SK-N-MC (cell line): ENCODE data around the gene THAP3.
"Not testable (repeated sequence)": the region's sequence is repeated elsewhere in the genome, so short reads cannot be mapped to it uniquely, and the experiment has no call there.

ENCODE experiments used
- DNase-seq: peaks from one replicate; pipeline ENCODE4 v3.0.0-alpha.2; 2011; ENCODE audit warnings: low read depth, low spot score
- H3K27ac ChIP-seq: fragments of 200-600 bp; sonication (generic); 2 replicates; pipeline ENCODE4 v1.5.1; 2016; ENCODE audit warnings: mixed run types
- H3K36me3 ChIP-seq: fragments of 200-600 bp; sonication (generic); 2 replicates; pipeline ENCODE4 v1.6.1; 2017; ENCODE audit warnings: antibody characterized with exemption, low read length, mixed read lengths; ENCODE audit not compliant: insufficient read depth
- H3K4me3 ChIP-seq: fragments of 200-600 bp; sonication (generic); 2 replicates; pipeline ENCODE4 v1.5.1; 2016
- H3K9ac ChIP-seq: fragments of 200-600 bp; sonication (generic); 2 replicates; pipeline ENCODE4 v1.8.0; 2017; ENCODE audit warnings: mixed run types, mixed read lengths; ENCODE audit not compliant: insufficient read length
- H3K9me3 ChIP-seq: fragments of 200-600 bp; sonication (generic); 2 replicates; pipeline ENCODE4 v1.6.1; 2017; ENCODE audit warnings: low read depth, mild to moderate bottlenecking, antibody characterized with exemption, low read length, moderate library complexity, mixed read lengths
- EZH2 ChIP-seq: fragments of 200-600 bp; sonication (generic); IDR thresholded peaks from one replicate; pipeline ENCODE4 v1.6.1; 2017; ENCODE audit warnings: antibody characterized with exemption
- FOXP2 ChIP-seq: optimal IDR thresholded peaks from 2 replicates; pipeline ENCODE3; 2011; ENCODE audit warnings: mild to moderate bottlenecking, moderate library complexity; ENCODE audit not compliant: insufficient read depth; ENCODE audit errors: extremely low read length, control extremely low read depth
- POLR2AphosphoS5 ChIP-seq: IDR thresholded peaks from 2 replicates; pipeline ENCODE4 v1.6.1; 2012; ENCODE audit warnings: mild to moderate bottlenecking, low read depth, low read length, borderline replicate concordance

Gene THAP3

GRCh38 chr1:6648556-6648955, 23.9 kb downstream of the THAP3 start:
- H3K9ac ChIP-seq, result no peak overlapping the region
- H3K4me3 ChIP-seq, result no peak overlapping the region
- no peaks in the 10 kb centered on the region for H3K9me3 ChIP-seq
- no peak overlapping the region for H3K27ac ChIP-seq
- peaks cover 34% of the 10 kb centered on the region for H3K36me3 ChIP-seq
- no peak for DNase-seq
- TF ChIP-seq POLR2AphosphoS5 (no peak), FOXP2 (no peak), EZH2 (no peak)

DNA sequence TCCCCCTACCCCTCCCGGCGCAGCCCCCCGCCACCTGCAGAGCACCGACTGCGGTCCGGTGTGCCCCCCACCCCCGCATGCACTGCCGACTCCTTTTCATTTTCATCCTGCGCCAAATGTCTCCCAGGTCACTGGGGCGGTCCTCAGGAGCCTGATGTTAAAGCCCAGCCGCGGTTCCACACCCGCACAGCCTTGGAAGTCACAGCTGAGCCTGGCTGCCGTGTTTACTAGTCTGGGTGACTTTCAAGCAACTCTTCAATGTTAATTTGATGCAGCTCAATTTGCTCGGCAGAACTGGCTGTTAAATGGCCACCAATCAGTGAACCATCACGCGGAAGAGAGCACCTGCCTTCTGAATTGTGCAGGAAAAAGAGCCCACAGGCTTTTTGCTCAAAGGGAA, 27.2 kb downstream of the THAP3 start:
- Histone ChIP-seq H3K36me3 (peaks cover 32% of the 10 kb centered on the region), H3K9me3 (no peaks in the 10 kb centered on the region), H3K4me3 (no peak overlapping the region), H3K9ac (no peak overlapping the region), H3K27ac (no peak overlapping the region)
- TF ChIP-seq EZH2, result no peak
- TF ChIP-seq FOXP2, result no peak
- TF ChIP-seq POLR2AphosphoS5, result no peak
- no peak for DNase-seq

GRCh38 chr1:6652986-6653385, 28.3 kb downstream of the THAP3 start:
- no peak overlapping the region for H3K4me3 ChIP-seq
- H3K36me3 ChIP-seq, result peaks cover 33% of the 10 kb centered on the region
- TF ChIP-seq FOXP2 (no peak), POLR2AphosphoS5 (no peak)
- no peaks in the 10 kb centered on the region for H3K9me3 ChIP-seq
- H3K27ac ChIP-seq, result peak overlapping the region; percentile 12; the same call in 1 of the 2 replicates
- DNase-seq, result no peak
- no peak overlapping the region for H3K9ac ChIP-seq

GRCh38 chr1:6653436-6654290, 29.0 kb downstream of the THAP3 start:
- no peak for DNase-seq
- no peak overlapping the region for H3K4me3 ChIP-seq
- no peak overlapping the region for H3K9ac ChIP-seq
- TF ChIP-seq POLR2AphosphoS5, result no peak
- TF ChIP-seq EZH2, result no peak
- no peak for TF ChIP-seq FOXP2
- H3K9me3 ChIP-seq, result no peaks in the 10 kb centered on the region
- peaks cover 35% of the 10 kb centered on the region for H3K36me3 ChIP-seq
- peak overlapping the region; percentile 12; the same call in 1 of the 2 replicates for H3K27ac ChIP-seq

GRCh38 chr1:6657138-6657537, 32.5 kb downstream of the THAP3 start:
- DNase-seq, result no peak
- TF ChIP-seq FOXP2 (no peak), POLR2AphosphoS5 (no peak), EZH2 (no peak)
- Histone ChIP-seq H3K9me3 (no peaks in the 10 kb centered on the region), H3K27ac (no peak overlapping the region), H3K9ac (no peak overlapping the region), H3K36me3 (peaks cover 28% of the 10 kb centered on the region), H3K4me3 (no peak overlapping the region)

DNA sequence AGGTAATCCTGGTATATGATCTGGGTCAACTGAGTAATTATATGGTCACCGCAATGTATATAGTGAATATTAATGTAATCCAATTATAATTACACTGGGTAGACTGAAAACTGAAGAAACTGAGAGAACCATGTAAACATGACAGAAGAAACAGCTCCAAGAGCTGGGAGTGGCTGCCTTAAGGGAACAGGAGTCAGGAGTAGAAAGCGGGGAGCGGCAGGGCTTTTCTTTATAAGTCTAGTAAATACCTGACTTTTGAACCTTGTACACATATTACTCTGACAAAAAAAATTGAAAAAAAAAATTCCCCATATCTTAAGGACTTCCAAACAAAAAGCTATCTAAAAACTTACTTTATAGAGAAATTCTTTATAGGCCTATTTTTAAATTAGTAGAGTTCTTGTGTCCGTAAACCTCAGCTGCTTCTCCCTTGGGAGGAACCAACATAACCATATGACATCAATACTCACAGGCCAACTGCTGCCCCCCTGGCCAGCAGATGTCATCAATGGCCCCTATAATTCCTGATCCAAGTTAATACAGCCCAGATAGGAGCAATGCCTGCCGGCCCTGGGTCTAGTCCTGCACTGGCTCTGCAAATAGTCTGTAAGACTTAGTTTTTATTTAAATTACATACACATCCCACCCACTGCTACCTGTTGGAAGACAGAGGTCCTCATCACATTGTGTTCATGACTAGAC, 33.8 kb downstream of the THAP3 start:
- TF ChIP-seq EZH2 (no peak), FOXP2 (no peak), POLR2AphosphoS5 (no peak)

DNA sequence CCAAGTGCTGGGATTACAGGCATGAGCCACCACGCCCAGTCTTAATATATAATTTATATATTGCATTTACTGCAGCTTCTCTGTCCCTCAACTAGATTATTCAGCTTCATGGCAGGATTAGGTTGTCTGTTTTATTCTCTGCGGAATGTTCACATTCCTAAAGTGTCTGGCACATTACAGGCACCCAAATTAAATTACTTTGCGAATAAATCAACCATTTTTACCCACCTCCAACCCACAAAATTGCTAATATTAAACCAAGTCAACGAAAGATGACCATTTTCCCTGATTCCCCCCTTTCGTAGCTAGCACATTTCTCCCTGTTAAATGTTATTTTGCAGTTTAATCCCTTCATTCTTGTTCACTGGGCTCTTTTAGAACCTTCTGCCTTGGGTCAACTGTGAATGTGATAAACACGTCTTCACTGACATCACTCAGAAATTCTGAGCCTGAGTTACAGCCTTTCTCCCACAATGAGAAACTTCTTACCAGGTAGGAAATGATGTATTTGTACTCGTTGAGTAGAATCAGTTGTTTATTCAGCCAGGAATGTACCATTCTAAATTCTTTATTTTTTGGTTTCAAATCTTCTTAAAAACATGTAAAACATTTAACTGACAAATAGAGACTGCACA, 35.9 kb downstream of the THAP3 start:
- Histone ChIP-seq H3K27ac (no peak overlapping the region), H3K36me3 (peaks cover 27% of the 10 kb centered on the region; the same call in 1 of the 2 replicates), H3K9me3 (no peaks in the 10 kb centered on the region), H3K4me3 (no peak overlapping the region), H3K9ac (no peak overlapping the region)
- TF ChIP-seq FOXP2 (no peak), EZH2 (no peak), POLR2AphosphoS5 (no peak)
- DNase-seq, result no peak

More for the DNA sequence above, 33.8 kb downstream of the THAP3 start:
- Histone ChIP-seq H3K9ac (no peak overlapping the region), H3K27ac (no peak overlapping the region), H3K9me3 (no peaks in the 10 kb centered on the region), H3K4me3 (no peak overlapping the region), H3K36me3 (peaks cover 26% of the 10 kb centered on the region)
- no peak for DNase-seq

DNA sequence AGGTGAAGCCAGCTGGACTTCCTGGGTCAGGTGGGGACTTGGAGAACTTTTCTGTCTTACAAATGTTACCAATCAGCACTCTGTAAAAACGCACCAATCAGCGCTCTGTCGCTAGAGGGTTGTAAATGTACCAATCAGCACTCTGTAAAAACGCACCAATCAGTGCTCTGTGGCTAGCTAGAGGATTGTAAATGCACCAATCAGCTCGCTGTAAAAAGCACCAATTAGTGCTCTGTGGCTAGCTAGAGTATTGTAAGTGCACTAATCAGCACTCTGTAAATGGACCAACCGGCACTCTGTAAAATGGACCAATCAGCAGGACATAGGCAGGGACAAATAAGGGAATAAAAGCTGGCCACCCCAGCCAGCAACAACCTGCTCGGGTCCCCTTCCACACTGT, 37.8 kb downstream of the THAP3 start:
- H3K27ac ChIP-seq, DNase-seq, H3K4me3 ChIP-seq, H3K9me3 ChIP-seq, H3K9ac ChIP-seq: not testable (repeated sequence)
- peaks cover 40% of the 10 kb centered on the region for H3K36me3 ChIP-seq
